ENCODE results near the gene NUDT3.

DNA sequence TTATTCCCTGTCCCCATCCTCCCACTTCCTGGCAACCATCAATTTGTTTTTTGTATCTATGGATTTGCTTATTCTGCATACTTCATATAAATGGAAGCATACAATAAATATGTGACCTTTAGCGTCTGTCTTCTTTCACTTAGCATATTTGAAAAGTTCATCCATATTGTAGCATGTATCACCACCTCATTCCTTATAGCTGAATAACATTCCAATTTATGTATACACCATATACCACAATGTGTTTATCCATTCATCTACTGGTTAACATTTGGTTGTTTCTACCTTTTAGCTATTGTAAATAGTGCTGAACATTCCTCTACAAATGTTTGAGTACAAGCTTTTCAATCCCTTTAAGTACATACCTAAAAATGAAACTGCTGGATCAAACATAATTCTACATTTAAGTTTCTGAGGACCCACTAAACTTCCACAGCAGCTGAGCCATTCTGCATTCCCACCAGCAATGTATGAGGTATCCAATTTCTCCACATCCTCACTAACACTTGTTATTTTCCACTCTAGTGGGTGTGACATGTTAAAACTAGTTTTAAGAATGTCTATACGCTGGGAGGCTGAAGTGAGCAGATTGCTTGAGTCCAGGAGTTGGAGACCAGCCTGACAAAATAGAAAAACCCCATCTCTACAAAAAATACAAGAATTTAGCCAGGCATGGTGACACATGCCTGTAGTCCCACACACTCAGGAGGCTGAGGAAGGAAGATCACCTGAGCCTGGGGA lies 32.9 kb downstream of the NUDT3 start:
- TF ChIP-seq PAX5 (IDR thresholded peaks at IDR 0.05; ENCODE audit: insufficient read depth, low read length, severe bottlenecking): no peak
- no peak for TF ChIP-seq POLR2A (IDR thresholded peaks at IDR 0.05; ENCODE audit: low read depth, low read length)
